ENCODE data around the gene HRAS. TPM values are rescaled to one million over a fixed set of nuclear protein-coding genes. Genes with fewer than 3 reads are reported as not detected.

HRAS gene
- total RNA-seq, 5 donors from 2014 or later (not counting 1 experiment from before 2014, with no cell fraction given) = 27.6 to 53.4 (median 47.6) TPM

DNA sequence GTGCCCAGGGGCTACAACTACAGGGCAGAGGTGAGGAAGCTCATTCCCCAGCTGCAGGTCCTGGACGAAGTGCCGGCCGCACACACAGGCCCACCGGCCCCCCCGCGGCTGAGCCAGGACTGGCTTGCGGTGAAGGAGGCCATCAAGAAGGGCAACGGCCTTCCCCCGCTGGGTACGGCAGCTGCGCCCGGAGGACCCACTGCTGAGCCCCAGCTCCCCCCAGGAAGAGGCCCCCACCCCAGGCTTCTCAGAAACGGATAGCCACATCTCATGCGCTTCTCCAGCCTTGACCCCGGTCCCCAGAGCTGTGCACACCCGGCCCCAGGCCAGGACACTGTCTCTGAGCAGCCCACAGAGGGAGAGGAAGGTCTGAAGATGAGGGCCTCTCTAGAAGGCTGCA is 15.8 kb upstream of the HRAS start:
- ATAC-seq (replicated peaks in 1 of 4) = no peak
- no peak overlapping the region for H3K27ac Mint-ChIP-seq
- no peaks in the 10 kb centered on the region for H3K4me1 Mint-ChIP-seq
- H3K4me3 Mint-ChIP-seq = no peak overlapping the region
- DNase-seq = no peak
- ChIA-PET CTCF (no interaction called here), POLR2A (no interaction called here)
- Histone ChIP-seq H3K36me3 (ENCODE audit: control insufficient read depth in 2 of 2, extremely low read depth in 1 of 2, insufficient read depth in 1 of 2, low read length in 1 of 2) (no peaks in the 10 kb centered on the region), H3K4me1 (ENCODE audit: control insufficient read depth in 1 of 2, extremely low read depth in 1 of 2, insufficient read depth in 2 of 2, low read length in 2 of 2) (peaks cover 2 to 19% of the 10 kb centered on the region in 2 experiments), H3K9me3 (no peaks in the 10 kb centered on the region), H3K27me3 (replicated peaks in 1 of 2; ENCODE audit: control insufficient read depth in 2 of 2, extremely low read depth in 1 of 2, insufficient read depth in 2 of 2, low read length in 1 of 2) (peaks cover 0 to 18% of the 10 kb centered on the region in 2 experiments), H3K27ac (ENCODE audit: low read length) (no peak overlapping the region), H3K4me3 (ENCODE audit: control insufficient read depth in 1 of 2, extremely low read depth in 1 of 2, low read length in 1 of 2) (no peak overlapping the region)
- no peaks in the 10 kb centered on the region for H3K27me3 Mint-ChIP-seq
- no peaks in the 10 kb centered on the region for H3K36me3 Mint-ChIP-seq
- 83% methylated on average over 11 of the region's 16 CpGs for WGBS (ENCODE audit: insufficient coverage)
- H3K9me3 Mint-ChIP-seq = no peaks in the 10 kb centered on the region

DNA sequence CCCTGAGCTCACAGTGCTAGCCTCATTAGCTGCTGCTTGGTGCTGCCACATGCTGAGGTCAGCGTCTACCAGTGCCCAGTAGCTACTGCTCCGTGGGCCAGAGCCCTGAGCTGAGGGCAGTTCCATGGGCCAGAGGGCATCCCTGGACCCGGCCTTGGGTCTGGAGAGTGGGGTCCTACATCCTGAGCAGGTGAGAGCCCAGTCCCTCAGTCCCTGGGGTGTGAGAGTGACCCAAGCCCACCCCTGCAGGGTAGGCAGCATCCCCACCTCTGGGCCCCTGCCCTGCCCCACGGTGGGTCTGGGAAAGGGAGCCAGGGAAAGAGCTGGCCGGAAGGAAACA is 15.3 kb upstream of the HRAS start:
- H3K4me1 Mint-ChIP-seq = no peaks in the 10 kb centered on the region
- H3K9me3 Mint-ChIP-seq = no peaks in the 10 kb centered on the region
- H3K27ac Mint-ChIP-seq = no peak overlapping the region
- peaks cover 0 to 18% of the 10 kb centered on the region in 2 experiments for H3K27me3 ChIP-seq (replicated peaks in 1 of 2; ENCODE audit: control insufficient read depth in 2 of 2, extremely low read depth in 1 of 2, insufficient read depth in 2 of 2, low read length in 1 of 2)
- H3K4me1 ChIP-seq (ENCODE audit: control insufficient read depth in 1 of 2, extremely low read depth in 1 of 2, insufficient read depth in 2 of 2, low read length in 2 of 2) = peaks cover 2 to 18% of the 10 kb centered on the region in 2 experiments
- CTCF ChIA-PET = no interaction called here
- H3K4me3 Mint-ChIP-seq = no peak overlapping the region
- POLR2A ChIA-PET = no interaction called here
- no peak overlapping the region for H3K27ac ChIP-seq (ENCODE audit: low read length)
- H3K27me3 Mint-ChIP-seq = no peaks in the 10 kb centered on the region
- H3K36me3 ChIP-seq (ENCODE audit: control insufficient read depth in 2 of 2, extremely low read depth in 1 of 2, insufficient read depth in 1 of 2, low read length in 1 of 2) = no peaks in the 10 kb centered on the region
- DNase-seq = no peak
- no peaks in the 10 kb centered on the region for H3K9me3 ChIP-seq
- WGBS (ENCODE audit: insufficient coverage) = 72% methylated on average over 4 of the region's 5 CpGs
- H3K36me3 Mint-ChIP-seq = no peaks in the 10 kb centered on the region
- no peak for ATAC-seq (replicated peaks in 1 of 4)
- H3K4me3 ChIP-seq (ENCODE audit: control insufficient read depth in 1 of 2, extremely low read depth in 1 of 2, low read length in 1 of 2) = no peak overlapping the region

DNA sequence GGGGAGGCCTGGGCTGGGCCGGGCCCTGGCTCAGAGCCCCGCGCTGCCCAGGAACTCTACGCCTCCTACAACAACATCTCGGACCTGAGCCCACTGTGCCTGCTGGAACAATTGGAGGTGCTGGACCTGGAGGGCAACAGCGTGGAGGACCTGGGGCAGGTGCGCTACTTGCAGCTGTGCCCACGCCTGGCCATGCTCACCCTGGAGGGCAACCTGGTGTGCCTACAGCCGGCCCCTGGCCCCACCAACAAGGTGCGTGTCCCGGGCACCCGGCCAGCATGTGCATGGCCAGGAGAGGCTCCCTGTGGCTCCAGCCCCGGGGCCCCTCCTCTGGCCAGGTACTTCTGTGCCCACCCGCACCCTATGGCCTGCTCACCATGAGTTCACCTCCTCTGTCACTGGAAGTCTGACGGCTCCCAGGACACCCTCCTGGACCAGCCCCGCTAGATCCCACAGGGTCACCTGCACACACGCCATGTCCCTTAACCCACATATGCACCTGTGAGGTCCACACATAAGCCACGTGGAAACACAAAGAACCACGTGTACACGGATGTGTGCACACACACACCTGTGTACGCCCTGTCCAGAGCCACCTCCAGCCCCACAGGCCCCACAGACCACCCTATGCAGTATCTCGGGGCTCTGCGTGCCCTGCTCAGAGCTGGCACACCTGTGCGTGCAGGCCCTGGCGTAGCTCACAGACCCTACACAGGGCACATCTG is 14.8 kb upstream of the HRAS start:
- H3K27me3 ChIP-seq (replicated peaks in 1 of 2; ENCODE audit: control insufficient read depth in 2 of 2, extremely low read depth in 1 of 2, insufficient read depth in 2 of 2, low read length in 1 of 2) = peaks cover 0 to 18% of the 10 kb centered on the region in 2 experiments
- ChIA-PET CTCF (no interaction called here), POLR2A (no interaction called here)
- no peaks in the 10 kb centered on the region for H3K27me3 Mint-ChIP-seq
- ATAC-seq (replicated peaks in 1 of 4) = no peak
- H3K27ac Mint-ChIP-seq = no peak overlapping the region
- no peaks in the 10 kb centered on the region for H3K36me3 Mint-ChIP-seq
- H3K4me1 Mint-ChIP-seq = no peaks in the 10 kb centered on the region
- H3K27ac ChIP-seq (ENCODE audit: low read length) = no peak overlapping the region
- DNase-seq = no peak
- WGBS (ENCODE audit: insufficient coverage) = 93% methylated on average over 21 of the region's 25 CpGs
- H3K4me3 Mint-ChIP-seq = no peak overlapping the region
- H3K4me3 ChIP-seq (ENCODE audit: control insufficient read depth in 1 of 2, extremely low read depth in 1 of 2, low read length in 1 of 2) = no peak overlapping the region
- H3K9me3 ChIP-seq = no peaks in the 10 kb centered on the region
- no peaks in the 10 kb centered on the region for H3K9me3 Mint-ChIP-seq
- no peaks in the 10 kb centered on the region for H3K36me3 ChIP-seq (ENCODE audit: control insufficient read depth in 2 of 2, extremely low read depth in 1 of 2, insufficient read depth in 1 of 2, low read length in 1 of 2)
- H3K4me1 ChIP-seq (ENCODE audit: control insufficient read depth in 1 of 2, extremely low read depth in 1 of 2, insufficient read depth in 2 of 2, low read length in 2 of 2) = peaks cover 2 to 13% of the 10 kb centered on the region in 2 experiments

DNA sequence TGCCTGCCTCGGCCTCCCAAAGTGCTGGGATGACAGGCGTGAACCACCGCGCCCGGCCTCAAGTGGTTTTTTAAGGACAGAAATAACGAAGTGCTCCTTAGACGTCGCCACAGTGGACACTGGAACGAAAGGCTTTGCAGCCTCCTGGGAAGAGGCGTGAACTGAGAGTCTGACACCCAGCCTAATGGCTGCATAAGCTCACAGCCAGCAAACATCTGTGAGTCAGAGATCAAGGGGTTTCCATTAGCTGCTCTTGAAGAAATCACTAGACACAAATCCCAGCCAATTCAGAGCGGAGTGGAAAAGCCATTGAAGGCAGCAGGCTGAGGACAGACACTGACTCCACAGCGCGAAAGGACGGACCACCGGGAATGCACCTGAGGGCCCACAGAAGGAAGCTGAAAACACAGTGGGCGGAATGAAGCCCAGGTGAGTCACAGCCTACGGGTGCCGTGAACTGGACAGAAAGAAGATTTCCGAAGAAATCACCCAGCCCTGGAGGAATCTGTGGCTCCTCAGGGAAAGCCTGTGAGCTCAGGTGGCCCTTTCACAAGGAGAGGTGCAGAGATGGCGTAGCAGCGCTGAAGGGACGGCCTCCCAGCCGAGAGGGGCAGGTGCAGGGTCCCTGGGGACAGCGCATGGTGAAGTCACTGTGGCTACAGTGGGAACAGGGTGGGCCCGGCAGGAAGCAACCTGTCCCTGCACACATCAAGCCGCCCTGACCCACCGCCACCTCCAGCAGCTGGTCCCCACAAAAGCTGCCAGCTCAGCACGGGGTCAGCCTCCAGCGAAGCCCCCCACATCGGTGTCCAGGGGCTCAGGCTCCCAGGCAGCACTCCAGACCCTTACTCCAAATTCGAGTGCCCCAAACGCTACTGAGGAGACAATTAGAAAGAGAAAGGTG is 13.6 kb upstream of the HRAS start:
- WGBS (ENCODE audit: insufficient coverage) = 89% methylated on average over 29 of the region's 32 CpGs
- H3K4me1 Mint-ChIP-seq = no peaks in the 10 kb centered on the region
- H3K27me3 Mint-ChIP-seq = no peaks in the 10 kb centered on the region
- H3K4me3 ChIP-seq (ENCODE audit: control insufficient read depth in 1 of 2, extremely low read depth in 1 of 2, low read length in 1 of 2) = no peak overlapping the region
- no peaks in the 10 kb centered on the region for H3K9me3 Mint-ChIP-seq
- no peaks in the 10 kb centered on the region for H3K36me3 ChIP-seq (ENCODE audit: control insufficient read depth in 2 of 2, extremely low read depth in 1 of 2, insufficient read depth in 1 of 2, low read length in 1 of 2)
- ATAC-seq (replicated peaks in 1 of 4) (no peak), DNase-seq (no peak)
- peaks cover 0 to 4% of the 10 kb centered on the region in 2 experiments for H3K4me1 ChIP-seq (ENCODE audit: control insufficient read depth in 1 of 2, extremely low read depth in 1 of 2, insufficient read depth in 2 of 2, low read length in 2 of 2)
- H3K36me3 Mint-ChIP-seq = no peaks in the 10 kb centered on the region
- no peaks in the 10 kb centered on the region for H3K9me3 ChIP-seq
- no peak overlapping the region for H3K4me3 Mint-ChIP-seq
- no peak overlapping the region for H3K27ac ChIP-seq (ENCODE audit: low read length)
- H3K27ac Mint-ChIP-seq = no peak overlapping the region
- CTCF ChIA-PET = no interaction called here
- H3K27me3 ChIP-seq (replicated peaks in 1 of 2; ENCODE audit: control insufficient read depth in 2 of 2, extremely low read depth in 1 of 2, insufficient read depth in 2 of 2, low read length in 1 of 2) = peaks cover 0 to 16% of the 10 kb centered on the region in 2 experiments
- POLR2A ChIA-PET = no interaction called here

DNA sequence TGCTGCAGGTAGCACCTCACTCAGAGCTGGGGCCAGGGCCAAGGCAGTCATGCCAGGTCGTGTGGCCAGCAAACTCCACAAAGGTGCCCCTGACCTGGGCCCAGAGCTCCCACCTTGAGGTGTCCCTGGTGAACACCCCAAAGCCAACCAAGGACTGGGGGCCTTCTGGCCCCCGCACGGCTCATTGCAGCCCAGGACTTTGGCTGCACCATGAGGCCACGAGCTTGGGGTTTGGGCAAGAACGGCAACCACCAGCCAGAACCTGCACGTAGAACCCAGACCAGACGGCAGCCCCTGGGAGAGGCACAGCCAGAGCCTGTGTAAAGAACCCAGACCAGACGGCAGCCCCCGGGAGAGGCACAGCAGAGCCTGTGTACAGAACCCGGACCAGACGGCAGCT is 9.8 kb upstream of the HRAS start:
- ATAC-seq (replicated peaks in 1 of 4) = no peak

DNA sequence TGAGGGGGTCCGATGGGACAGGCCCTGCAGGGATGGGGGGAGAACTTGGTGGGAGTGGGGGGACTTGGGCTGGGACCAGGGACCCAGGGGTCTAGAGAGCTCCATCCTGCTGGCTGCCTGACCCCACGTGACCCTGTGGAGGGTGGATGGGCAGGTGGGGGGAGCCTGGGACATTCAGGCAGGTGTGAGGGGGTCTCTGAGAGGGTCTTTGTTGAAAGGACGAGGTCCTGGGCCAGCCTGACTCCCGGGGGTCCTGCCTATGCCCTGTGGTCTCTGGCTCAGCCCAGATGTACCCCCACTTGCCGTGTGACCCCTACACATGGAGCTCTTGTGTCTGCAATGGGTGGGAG is 9.4 kb upstream of the HRAS start:
- POLR2A ChIA-PET = no interaction called here
- H3K27ac Mint-ChIP-seq = no peak overlapping the region
- ATAC-seq (replicated peaks in 1 of 4) (no peak), DNase-seq (no peak)
- H3K27me3 Mint-ChIP-seq = no peaks in the 10 kb centered on the region
- no peaks in the 10 kb centered on the region for H3K9me3 Mint-ChIP-seq
- no peak overlapping the region for H3K4me3 Mint-ChIP-seq
- no peaks in the 10 kb centered on the region for H3K36me3 Mint-ChIP-seq
- Histone ChIP-seq H3K27me3 (replicated peaks in 1 of 2; ENCODE audit: control insufficient read depth in 2 of 2, extremely low read depth in 1 of 2, insufficient read depth in 2 of 2, low read length in 1 of 2) (peaks cover 0 to 5% of the 10 kb centered on the region in 2 experiments), H3K4me1 (ENCODE audit: control insufficient read depth in 1 of 2, extremely low read depth in 1 of 2, insufficient read depth in 2 of 2, low read length in 2 of 2) (no peaks in the 10 kb centered on the region), H3K36me3 (ENCODE audit: control insufficient read depth in 2 of 2, extremely low read depth in 1 of 2, insufficient read depth in 1 of 2, low read length in 1 of 2) (no peaks in the 10 kb centered on the region), H3K4me3 (ENCODE audit: control insufficient read depth in 1 of 2, extremely low read depth in 1 of 2, low read length in 1 of 2) (no peak overlapping the region), H3K9me3 (no peaks in the 10 kb centered on the region), H3K27ac (ENCODE audit: low read length) (no peak overlapping the region)
- CTCF ChIA-PET = no interaction called here
- H3K4me1 Mint-ChIP-seq = no peaks in the 10 kb centered on the region
- 56% methylated on average over 4 of the region's 5 CpGs for WGBS (ENCODE audit: insufficient coverage)

More for the DNA sequence above, 9.8 kb upstream of the HRAS start:
- Histone ChIP-seq H3K27me3 (replicated peaks in 1 of 2; ENCODE audit: control insufficient read depth in 2 of 2, extremely low read depth in 1 of 2, insufficient read depth in 2 of 2, low read length in 1 of 2) (peaks cover 0 to 5% of the 10 kb centered on the region in 2 experiments), H3K27ac (ENCODE audit: low read length) (no peak overlapping the region), H3K36me3 (ENCODE audit: control insufficient read depth in 2 of 2, extremely low read depth in 1 of 2, insufficient read depth in 1 of 2, low read length in 1 of 2) (no peaks in the 10 kb centered on the region), H3K9me3 (no peaks in the 10 kb centered on the region), H3K4me1 (ENCODE audit: control insufficient read depth in 1 of 2, extremely low read depth in 1 of 2, insufficient read depth in 2 of 2, low read length in 2 of 2) (no peaks in the 10 kb centered on the region), H3K4me3 (ENCODE audit: control insufficient read depth in 1 of 2, extremely low read depth in 1 of 2, low read length in 1 of 2) (no peak overlapping the region)
- CTCF ChIA-PET = no interaction called here
- Mint-ChIP-seq H3K9me3 (no peaks in the 10 kb centered on the region), H3K27ac (no peak overlapping the region), H3K27me3 (no peaks in the 10 kb centered on the region), H3K36me3 (no peaks in the 10 kb centered on the region), H3K4me1 (no peaks in the 10 kb centered on the region), H3K4me3 (no peak overlapping the region)
- WGBS (ENCODE audit: insufficient coverage) = 90% methylated on average over 10 of the region's 11 CpGs
- POLR2A ChIA-PET = no interaction called here
- no peak for DNase-seq
